Cortex of kidney (tissue), 1 donor: ENCODE measurements around the gene SLC13A3.

Source experiments
- DNase-seq: peaks from one replicate; lab custom pipeline; 2025; lab: John Stamatoyannopoulos, UW

Gene SLC13A3

GRCh38 chr20:46652699-46653098 is 1.4 kb upstream of the SLC13A3 start:
- DNase-seq: no peak

DNA sequence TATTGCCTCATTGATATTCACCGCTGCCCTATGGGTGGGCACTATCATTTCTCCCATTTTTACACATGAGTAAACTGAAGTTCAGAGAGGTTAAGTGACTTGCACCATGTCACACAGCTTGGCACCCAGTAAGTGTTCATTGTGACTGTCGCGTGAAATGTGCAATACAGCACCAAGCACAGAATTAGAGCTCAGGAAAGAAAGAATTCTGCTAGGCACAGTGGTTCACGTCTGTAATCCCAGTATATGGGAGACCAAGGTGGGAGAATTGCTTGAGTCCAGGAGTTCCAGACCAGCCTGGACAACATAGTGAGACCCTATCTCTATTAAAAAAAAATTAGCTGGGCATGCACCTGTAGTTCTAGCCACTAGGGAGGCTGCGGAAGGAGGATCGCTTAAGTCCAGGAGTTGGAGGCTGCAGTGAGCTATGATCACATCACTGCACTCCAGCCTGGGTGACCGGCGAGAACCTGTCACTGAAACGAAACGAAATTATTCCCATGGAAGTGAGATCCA is 626 bp downstream of the SLC13A3 start:
- DNase-seq: no peak

DNA sequence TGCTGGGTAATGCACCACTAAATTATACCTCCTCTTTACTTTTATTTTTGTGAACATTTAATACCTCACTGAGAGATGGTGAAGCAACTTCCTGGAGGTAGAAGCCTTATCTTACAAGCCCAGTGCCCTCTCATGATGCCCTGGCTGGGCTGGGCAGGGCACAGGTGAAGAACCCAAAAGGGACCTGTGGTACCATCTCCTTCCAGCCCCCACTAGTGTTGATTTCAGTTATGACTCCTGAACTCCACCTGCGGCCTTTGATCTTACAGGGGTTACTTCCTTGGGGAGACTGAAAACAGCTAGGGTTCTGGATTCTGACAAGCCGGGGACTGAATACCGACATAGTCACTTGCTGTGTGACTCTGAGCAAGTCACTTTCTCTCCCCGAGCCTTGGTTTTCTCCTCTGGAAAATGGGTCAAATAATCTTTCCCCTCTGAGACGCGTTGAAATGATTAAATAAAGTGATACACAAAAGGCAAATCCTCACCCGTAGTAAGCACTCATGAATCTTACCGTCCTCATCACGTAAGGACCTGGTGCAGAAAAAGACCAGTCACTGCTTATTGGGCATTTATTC is 1.2 kb downstream of the SLC13A3 start:
- DNase-seq: no peak

DNA sequence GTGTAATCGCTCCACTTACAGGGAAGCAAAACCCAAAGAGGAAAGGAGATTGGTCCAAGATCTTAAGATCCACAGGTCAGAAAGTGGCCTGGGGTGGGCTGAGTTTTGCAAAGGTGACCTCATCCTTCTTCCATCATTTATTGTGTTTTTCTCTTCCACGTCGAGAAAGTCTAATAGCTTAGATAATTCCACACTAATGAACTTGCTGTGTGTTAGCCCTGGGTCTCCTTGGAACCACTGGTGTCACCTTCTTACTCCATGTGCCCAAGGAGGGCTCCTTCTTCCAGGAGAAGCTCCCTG is 1.7 kb downstream of the SLC13A3 start:
- DNase-seq: no peak

DNA sequence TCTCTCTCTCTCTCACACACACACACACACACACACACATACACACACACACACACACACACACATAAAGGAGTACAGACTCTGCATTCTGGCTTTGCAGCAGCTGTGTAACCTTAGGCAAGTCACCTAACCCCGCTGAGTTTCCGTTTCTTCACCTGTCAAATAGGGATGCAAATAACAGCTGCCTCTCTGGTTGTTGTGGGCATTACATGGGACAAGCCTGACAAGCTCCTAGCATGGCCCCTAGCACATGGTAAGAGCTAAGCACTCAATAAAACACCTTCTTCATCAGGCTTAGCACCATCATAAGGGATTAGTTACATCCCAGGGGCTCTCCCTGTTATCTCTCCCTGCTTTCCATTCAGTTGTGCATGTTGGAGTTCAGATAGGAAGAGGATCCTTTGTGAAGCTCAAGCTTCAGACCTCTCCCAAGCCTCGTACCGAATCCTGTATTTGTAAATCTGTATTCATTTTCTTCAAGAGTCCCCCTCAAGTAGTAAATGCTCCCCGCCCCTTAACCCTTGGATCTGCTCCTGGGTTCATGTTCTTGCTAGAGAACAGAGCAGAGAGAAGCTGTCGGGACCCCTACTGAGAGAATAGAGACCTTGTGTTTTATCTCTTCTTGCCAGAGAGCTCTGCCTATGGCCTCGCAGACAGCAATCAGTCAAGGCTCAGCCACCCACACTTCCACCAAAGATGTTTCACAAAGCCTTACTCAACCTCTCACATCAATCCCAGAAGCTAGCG is 2.2 kb downstream of the SLC13A3 start:
- DNase-seq: no peak

GRCh38 chr20:46647469-46647868 is 3.8 kb downstream of the SLC13A3 start:
- no peak for DNase-seq

- no peak for DNase-seq
These were observed 4.4 kb downstream of the SLC13A3 start for GRCh38 chr20:46646659-46647380.

GRCh38 chr20:46646122-46646521 is 5.1 kb downstream of the SLC13A3 start:
- no peak for DNase-seq

DNA sequence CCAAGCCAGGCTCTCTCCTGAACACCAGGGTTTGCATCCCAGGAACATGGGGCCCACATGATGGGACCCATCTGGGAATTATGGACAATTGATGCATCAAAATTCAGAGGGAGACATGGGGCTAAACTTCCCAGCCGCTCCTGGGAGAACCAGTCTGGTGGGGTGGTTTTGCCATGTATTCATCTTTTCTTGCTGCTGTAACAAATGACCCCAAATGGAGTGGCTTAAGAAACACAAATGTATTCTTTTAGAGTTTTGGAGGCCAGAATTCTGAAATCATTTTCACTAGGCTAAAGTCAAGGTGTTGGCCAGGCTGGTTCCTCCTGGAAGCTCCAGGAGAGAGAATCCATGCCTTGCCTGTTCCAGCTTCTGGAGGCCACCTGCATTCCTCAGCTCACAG is 6.5 kb downstream of the SLC13A3 start:
- no peak for DNase-seq

- no peak for DNase-seq
These were observed 7.1 kb downstream of the SLC13A3 start for GRCh38 chr20:46644160-46644559.

DNA sequence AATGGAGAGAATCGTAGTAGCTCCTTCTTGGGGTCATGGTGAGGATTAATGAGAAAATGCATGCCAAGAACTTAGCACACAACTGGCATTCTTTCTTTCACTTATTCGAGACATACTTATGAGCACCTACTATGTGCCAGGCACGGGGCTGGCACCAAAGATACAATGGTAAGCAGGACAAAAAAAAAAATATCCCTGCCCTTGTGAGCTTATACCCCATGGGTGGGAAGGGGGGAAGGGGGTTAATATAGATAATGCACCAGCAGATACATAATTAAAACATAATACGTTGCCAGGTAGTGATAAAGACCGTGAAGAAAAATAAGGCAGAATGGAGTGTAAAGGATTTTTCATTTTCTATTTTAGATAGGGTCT is 8.3 kb downstream of the SLC13A3 start:
- no peak for DNase-seq

GRCh38 chr20:46642265-46642968 is 8.8 kb downstream of the SLC13A3 start:
- no peak for DNase-seq

- no peak for DNase-seq
These were observed 9.8 kb downstream of the SLC13A3 start for GRCh38 chr20:46641424-46641823.

DNA sequence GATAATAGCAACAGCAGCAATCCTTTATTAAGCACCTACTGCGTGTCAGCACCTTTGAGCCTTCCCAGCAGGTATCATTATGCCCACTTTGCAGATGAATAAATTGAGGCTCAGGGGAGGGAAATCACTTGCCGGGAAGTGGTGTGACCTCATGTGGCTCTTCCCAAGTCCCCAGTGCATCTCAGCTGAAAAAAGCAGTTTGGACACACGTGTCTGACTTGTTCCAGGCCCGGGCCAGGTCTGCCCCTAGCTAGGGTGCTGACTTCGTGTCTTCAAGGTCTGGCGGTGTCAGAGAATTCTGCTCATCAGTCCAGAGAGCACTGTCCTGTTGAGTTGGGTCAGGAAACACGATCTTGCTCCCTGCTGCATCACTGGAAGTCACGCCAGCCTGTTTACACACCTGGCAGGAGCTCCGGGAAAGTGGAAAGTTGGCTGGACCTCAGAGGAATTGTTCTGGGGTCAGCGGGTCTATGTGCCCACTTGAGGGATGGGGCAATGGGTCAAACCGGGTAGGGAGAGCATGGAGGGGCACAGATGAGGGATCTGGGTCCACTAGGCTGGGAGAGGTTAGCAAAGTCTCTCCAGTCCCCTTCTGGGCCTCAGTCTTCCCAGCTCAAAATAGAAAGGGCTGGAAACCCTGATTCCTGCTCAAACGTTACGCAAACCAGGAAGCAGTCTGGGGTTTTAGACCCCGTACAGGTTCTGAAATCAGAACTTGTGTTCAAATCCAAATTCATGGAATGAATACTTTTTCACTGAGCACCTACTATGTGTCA is 10.5 kb downstream of the SLC13A3 start:
- DNase-seq: no peak

- no peak for DNase-seq
These were observed 11.2 kb downstream of the SLC13A3 start for GRCh38 chr20:46640044-46640443.

GRCh38 chr20:46639587-46639986 is 11.7 kb downstream of the SLC13A3 start:
- no peak for DNase-seq

GRCh38 chr20:46638898-46639274 is 12.4 kb downstream of the SLC13A3 start:
- no peak for DNase-seq

DNA sequence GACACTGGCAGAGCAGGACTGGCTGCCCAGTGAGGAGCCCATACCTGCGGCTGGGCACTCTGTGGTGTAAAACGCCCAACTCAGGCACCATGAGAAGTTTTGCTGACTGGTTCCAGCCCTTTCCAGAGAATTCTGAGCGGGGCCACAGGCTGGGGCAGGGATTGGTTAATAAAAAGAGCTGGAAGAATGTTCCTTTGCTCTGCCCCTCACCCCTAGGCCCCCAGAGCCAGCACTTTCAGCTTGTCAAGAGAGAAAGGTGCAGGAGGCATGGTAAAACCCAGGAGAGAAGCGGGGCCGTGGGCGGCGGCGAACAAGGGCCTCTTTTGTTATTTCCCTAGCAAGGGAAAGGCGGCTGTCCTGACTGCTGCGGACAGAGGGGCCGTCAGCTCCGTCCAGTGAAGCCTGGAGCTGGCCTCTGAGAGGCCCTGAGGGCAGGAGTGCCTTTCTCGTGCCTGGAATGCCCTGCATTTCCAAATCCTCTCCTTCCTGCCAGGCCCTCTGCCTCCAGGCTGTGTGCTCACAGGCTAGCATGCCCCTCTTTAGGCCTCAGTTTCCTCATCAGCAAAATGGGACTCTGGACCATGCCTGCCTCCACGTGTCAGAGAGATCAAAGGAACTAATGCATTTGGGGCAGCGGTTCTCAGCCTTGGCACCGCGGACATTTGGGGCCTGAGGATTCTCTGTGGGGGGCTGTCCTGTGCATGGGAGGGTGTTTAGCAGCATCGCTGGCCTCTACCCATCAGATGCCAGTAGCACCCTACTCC is 12.9 kb downstream of the SLC13A3 start:
- no peak for DNase-seq

DNA sequence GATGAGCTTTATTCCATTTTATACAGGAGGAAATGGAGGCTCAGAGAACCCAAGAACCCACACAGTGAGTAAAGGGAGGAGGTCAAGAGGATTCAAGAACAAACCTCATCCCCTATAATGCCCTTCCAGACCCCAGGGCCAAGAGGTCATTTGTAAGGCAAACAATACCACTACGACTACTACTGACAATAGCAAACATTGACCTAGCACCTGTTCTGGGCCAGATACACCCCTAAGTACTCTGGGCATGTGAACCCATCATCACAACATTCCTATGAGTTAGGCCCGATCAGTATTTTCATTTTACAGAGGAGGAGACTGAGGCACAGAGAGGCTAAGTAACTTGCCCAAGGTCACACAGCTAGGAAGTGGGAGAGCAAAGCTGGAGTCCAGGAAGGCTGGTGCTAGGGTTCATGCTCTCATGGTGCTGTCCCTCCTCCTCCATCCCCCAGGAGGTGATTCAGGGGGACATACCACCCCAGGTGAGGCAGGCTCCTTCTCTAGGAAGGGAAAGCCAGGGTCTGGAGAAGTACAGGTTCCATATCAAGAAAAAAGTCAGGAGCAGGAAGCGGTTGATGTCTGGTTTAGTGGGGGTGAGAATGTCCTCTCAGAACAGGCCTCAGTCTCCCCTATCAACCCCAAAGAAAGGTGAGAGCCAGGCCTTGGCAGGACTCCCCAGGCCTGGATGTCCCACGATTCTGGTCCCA is 13.7 kb downstream of the SLC13A3 start:
- DNase-seq: no peak

DNA sequence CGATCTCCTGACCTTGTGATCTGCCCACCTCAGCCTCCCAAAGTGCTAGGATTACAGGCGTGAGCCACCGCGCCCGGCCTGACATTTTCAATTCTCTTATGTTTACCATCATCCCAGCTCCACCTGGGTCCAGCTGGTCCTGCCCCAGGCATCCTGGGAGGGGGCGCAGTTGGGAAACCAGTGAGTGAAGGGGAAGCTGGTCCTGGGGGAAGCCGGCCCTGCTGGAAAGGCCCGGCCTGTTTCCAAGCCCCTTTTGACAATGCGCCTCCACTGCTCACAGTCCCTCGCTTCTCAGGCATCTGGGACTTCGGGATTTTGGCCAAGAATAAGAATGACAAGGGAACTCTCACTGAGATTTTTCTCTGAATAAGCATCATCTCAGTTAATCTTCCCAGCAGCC is 14.2 kb downstream of the SLC13A3 start:
- DNase-seq: no peak

GRCh38 chr20:46636514-46636913 is 14.7 kb downstream of the SLC13A3 start:
- DNase-seq: no peak
